GM19455 (cell line): ENCODE results near the gene OSBPL8.
"Not testable (repeated sequence)": the region's sequence is repeated elsewhere in the genome, so short reads cannot be mapped to it uniquely, and the experiment has no call there.

ENCODE experiments used
- ATAC-seq: cut with Tn5 transposase; IDR thresholded peaks from one replicate; pipeline ENCODE4 v1.9.1; 2021; ENCODE audit not compliant: unreplicated experiment

Gene OSBPL8

GRCh38 chr12:76531056-76531455, 28.5 kb downstream of the OSBPL8 start:
- ATAC-seq, result no peak

- ATAC-seq, result no peak
Observed at GRCh38 chr12:76530516-76530915, 29.1 kb downstream of the OSBPL8 start.

DNA sequence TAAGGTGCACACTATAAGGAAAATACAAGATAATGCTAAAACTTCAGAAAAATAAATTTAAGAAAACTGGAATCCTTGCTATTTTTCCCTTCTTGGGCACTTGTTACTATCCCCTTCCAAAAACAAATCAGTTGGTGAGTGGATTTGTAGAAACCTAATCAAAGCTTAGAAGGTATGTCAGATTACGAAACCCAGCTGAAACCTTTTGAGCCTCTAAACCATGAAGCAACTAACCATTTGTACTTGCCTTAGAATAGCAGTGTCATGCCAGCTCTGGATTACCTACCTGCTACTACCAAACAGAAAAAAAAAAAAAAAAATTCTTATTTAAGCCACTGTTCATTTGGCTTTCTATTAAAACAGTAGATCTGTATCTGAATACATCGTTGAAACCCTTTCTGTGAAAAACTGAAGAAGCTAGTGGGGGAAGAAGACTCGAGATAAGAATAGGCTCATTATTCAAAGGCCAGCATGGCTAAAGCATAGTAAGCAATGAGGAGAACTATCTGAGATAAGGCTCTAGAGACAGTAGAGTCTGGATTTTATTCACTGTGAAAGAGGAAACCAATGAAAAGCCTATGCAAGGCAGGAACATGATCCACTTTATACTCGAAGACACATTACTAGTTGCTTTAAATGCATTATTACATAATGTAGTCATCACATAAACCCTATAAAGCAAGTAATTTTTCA, 30.2 kb downstream of the OSBPL8 start:
- ATAC-seq, result no peak

DNA sequence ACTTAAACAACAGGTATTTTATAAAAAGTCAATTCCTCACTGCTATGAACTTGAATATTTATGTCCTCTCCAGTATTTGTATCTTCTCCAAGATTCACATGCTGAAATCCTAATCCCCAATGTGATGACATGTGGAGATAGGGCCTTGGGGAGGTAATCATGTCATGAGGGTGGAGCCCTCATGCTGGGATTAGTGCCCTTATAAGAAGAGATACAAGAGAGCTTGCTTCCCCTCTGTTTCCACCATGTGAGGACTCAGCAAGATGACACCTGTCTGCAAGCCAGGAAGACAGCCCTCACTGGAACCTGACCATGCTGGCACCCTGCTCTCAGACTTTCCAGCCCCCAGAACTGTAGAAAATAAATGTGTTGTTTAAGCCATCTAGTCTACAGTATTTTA, 36.2 kb downstream of the OSBPL8 start:
- no peak for ATAC-seq

GRCh38 chr12:76520348-76520747, 39.2 kb downstream of the OSBPL8 start:
- ATAC-seq, result no peak

GRCh38 chr12:76519538-76519937, 40.0 kb downstream of the OSBPL8 start:
- ATAC-seq, result no peak

- ATAC-seq, result no peak
Observed at GRCh38 chr12:76518699-76519098, 40.9 kb downstream of the OSBPL8 start.

GRCh38 chr12:76515271-76515670, 44.3 kb downstream of the OSBPL8 start:
- ATAC-seq, result no peak

- ATAC-seq, result not testable (repeated sequence)
Observed at GRCh38 chr12:76511116-76511716, 48.4 kb downstream of the OSBPL8 start.

DNA sequence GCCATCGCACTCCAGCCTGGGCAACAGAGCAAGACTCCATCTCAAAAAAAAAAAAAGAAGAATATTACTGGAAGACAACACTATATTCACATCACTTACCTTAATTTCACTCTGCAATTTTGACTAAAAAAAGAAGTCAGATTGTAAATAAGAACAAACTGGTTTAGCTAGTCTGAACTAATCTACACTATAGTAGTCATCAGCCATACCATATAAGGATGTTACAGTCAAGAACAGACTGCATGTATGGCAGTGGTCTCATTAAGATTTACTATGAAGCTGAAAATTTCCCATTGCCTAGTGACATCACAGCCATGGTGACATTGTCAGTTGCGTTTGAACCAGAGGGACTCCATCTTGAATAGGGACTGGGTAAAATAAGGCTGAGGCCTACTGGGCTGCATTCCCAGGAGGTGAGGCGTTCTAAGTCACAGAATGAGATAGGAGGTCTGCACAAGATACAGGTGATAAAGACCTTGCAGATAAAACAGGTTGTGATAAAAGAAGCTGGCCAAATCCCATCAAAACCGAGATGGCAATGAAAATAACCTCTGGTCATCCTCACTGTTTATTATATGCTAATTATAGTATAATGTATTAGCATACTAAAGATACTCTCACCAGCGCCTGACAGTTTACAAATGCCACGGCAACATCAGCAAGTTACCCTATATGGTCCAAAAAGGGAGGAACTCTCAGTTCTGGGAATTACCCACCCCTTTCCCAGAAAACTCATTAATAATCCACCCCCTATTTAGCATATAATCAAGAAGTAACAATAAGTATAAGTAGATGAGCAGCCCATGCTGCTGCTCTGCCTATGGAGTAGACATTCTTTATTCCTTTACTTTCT, 51.2 kb downstream of the OSBPL8 start:
- no peak for ATAC-seq

DNA sequence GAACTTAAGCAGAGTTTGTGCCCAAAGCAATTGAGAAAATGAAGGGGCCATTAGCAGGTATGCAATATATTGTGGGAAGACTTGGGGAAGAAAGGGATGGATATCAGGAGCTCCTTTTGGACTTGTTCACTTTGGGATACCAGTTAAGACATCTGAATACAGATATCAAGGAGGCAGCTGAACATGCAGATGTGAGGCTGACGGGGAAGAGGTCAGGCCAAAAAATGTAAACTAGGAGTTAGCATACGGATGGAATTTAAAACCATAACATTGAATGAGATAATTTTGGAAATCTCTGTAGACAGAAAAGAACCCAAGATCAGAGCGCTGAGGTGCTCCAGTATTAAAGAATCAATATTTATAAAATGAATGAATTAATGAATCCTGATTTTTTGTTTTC, 53.4 kb downstream of the OSBPL8 start:
- ATAC-seq, result no peak

GRCh38 chr12:76505050-76505449, 54.5 kb downstream of the OSBPL8 start:
- no peak for ATAC-seq

- ATAC-seq, result no peak
Observed at GRCh38 chr12:76504606-76505005, 55.0 kb downstream of the OSBPL8 start.

- ATAC-seq, result no peak
Observed at GRCh38 chr12:76503957-76504356, 55.6 kb downstream of the OSBPL8 start.

DNA sequence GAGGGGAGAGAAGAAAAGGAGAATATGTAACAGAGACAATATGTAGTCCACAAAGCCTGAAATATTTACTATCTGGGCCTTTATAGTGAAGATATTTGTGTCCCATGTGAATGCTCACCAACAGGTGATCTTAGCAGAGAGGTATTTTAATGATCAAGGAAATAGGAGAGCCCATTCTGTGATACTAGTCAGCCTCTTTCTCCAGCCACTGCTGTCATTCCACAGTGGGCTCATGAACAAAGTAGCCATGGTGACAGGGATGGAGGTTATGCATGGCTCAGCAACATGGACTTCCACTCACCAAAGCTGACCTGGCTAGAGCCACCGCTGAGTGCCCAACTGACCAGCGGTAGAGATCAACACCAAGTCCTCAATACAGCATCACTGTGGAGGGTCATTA, 58.2 kb downstream of the OSBPL8 start:
- ATAC-seq, result no peak

- not testable (repeated sequence) for ATAC-seq
Observed at GRCh38 chr12:76499136-76499535, 60.4 kb downstream of the OSBPL8 start.

- ATAC-seq, result no peak
Observed at GRCh38 chr12:76495556-76495955, 64.0 kb downstream of the OSBPL8 start.

- ATAC-seq, result no peak
Observed at GRCh38 chr12:76491292-76491691, 68.3 kb downstream of the OSBPL8 start.

- no peak for ATAC-seq
Observed at GRCh38 chr12:76490763-76491162, 68.8 kb downstream of the OSBPL8 start.

DNA sequence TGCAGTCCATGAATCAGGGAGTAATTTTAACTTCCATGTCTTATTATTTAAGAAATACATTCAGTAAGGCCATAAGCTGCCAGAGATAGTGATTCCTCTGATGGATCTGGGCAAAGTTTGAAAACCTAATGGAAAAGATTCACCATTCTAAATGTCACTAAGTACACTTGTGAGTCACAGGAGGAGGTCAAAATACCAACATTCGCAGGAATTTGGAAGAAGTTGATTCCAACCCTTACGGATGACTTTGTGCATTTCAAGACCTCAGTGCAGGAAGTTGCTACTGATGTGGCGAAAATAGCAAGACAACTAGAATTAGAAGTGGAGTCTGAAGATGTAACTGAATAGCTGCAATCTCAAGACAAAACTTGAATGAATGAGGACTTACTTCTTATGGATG, 69.8 kb downstream of the OSBPL8 start:
- no peak for ATAC-seq

GRCh38 chr12:76486011-76486410, 73.6 kb downstream of the OSBPL8 start:
- no peak for ATAC-seq

DNA sequence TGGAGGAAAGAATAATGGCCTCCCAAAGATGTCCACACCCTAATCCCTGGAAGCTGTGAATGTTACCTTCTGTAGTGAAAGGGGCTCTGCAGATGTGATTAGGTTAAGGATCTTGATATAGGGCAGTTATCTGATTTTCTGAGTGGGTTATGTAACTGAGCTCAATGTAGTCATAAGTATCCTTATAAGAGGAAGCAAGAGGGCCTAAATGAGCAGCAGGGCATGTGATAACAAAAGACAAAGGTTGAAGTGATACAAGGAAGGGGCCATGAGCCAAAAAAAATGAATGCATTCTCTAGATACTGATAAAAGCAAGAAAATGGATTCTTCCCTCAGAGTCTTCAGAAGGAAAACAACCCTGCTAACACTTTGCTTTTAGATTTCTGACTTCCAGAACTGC, 78.8 kb downstream of the OSBPL8 start:
- ATAC-seq, result no peak
